ENCODE measurements around the gene NPTX1.

DNA sequence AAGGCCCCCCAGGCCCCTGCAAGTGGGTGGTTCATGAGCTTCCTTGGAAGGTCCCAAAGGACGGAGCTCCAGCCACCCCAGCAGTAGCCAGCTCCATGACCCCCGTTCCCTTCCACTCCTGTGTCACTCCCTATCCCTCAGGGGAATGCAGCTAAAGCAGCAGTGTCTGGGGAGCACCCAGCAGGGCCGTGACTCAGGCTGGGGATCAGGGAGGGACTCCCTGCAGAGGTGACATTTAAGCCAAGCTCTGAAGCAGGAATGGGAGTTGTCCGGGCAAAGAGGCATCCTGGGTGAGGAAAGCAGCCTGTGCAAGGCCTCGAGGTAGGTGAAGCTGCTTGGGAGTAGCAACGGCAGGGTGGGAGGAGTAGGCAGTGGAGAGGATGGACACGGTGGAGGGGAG, 11.1 kb upstream of the NPTX1 start:
- TF ChIP-seq, protein P1, sequence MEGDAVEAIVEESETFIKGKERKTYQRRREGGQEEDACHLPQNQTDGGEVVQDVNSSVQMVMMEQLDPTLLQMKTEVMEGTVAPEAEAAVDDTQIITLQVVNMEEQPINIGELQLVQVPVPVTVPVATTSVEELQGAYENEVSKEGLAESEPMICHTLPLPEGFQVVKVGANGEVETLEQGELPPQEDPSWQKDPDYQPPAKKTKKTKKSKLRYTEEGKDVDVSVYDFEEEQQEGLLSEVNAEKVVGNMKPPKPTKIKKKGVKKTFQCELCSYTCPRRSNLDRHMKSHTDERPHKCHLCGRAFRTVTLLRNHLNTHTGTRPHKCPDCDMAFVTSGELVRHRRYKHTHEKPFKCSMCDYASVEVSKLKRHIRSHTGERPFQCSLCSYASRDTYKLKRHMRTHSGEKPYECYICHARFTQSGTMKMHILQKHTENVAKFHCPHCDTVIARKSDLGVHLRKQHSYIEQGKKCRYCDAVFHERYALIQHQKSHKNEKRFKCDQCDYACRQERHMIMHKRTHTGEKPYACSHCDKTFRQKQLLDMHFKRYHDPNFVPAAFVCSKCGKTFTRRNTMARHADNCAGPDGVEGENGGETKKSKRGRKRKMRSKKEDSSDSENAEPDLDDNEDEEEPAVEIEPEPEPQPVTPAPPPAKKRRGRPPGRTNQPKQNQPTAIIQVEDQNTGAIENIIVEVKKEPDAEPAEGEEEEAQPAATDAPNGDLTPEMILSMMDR (IDR thresholded peaks at IDR 0.05): no peak
- no peak for TF ChIP-seq POLR2A (IDR thresholded peaks at IDR 0.05)
- no peak for TF ChIP-seq EP300 (IDR thresholded peaks at IDR 0.05)
